Esophagus (tissue), 2 donors: ENCODE measurements around the gene PRKAR1B. TPM values are rescaled to one million over a fixed set of nuclear protein-coding genes. Genes with fewer than 3 reads are reported as not detected.
"Not testable (repeated sequence)": the region's sequence is repeated elsewhere in the genome, so short reads cannot be mapped to it uniquely, and the experiment has no call there.

Experiments used
- H3K27ac ChIP-seq, 2 donors: one replicate each; pipeline ENCODE4 v1.5.1; 2013; ENCODE audit warnings: low read depth in 2 of 2, mild to moderate bottlenecking in 2 of 2, inconsistent platforms in 1 of 2, low read length in 1 of 2, moderate library complexity in 1 of 2
- H3K27me3 ChIP-seq, 2 donors: one replicate each; pipeline ENCODE4 v1.6.1; 2013; ENCODE audit warnings: low read length in 2 of 2, control low read depth in 1 of 2, mild to moderate bottlenecking in 1 of 2; ENCODE audit not compliant: insufficient read depth in 2 of 2, control insufficient read depth in 1 of 2
- H3K36me3 ChIP-seq, 2 donors: one replicate each; pipeline ENCODE4 v1.6.1; 2013; ENCODE audit warnings: low read length in 1 of 2; ENCODE audit not compliant: control insufficient read depth in 2 of 2, insufficient read depth in 2 of 2
- H3K4me1 ChIP-seq, 2 donors: one replicate each; pipeline ENCODE4 v1.6.1; 2013; ENCODE audit warnings: low read length in 1 of 2; ENCODE audit not compliant: control insufficient read depth in 2 of 2, insufficient read depth in 2 of 2
- H3K4me3 ChIP-seq, 2 donors: one replicate each; pipeline ENCODE4 v1.5.1; 2013; ENCODE audit warnings: low read length in 2 of 2, mild to moderate bottlenecking in 2 of 2, low read depth in 1 of 2, moderate library complexity in 1 of 2
- H3K9me3 ChIP-seq, 2 donors: one replicate each; pipeline ENCODE4 v1.6.1; 2013; ENCODE audit warnings: mild to moderate bottlenecking in 2 of 2, low read depth in 1 of 2, low read length in 1 of 2, moderate library complexity in 1 of 2; ENCODE audit not compliant: control insufficient read depth in 2 of 2, insufficient read depth in 1 of 2
- WGBS, 2 donors: extraction: QIAGEN DNeasy Blood & Tissue Kit; methylation state at CpG; one replicate each; pipeline ENCODE4 v1.1.7; 2013; 5-methylcytosine and 5-hydroxymethylcytosine counted together
- polyA plus RNA-seq, 2 donors: library from polyadenylated mRNA; stranded (reverse); fragments of 200-250 nt; gene quantifications; one replicate each; pipeline ENCODE4 v1.2.3, GENCODE V29; 2013
- donor health status: healthy with polysubstance abuse.
- donor health status: Bipolar disorder and iron deficiency.

The PRKAR1B gene
- polyA plus RNA-seq, 2 donors: 10.4 to 10.9 TPM

DNA sequence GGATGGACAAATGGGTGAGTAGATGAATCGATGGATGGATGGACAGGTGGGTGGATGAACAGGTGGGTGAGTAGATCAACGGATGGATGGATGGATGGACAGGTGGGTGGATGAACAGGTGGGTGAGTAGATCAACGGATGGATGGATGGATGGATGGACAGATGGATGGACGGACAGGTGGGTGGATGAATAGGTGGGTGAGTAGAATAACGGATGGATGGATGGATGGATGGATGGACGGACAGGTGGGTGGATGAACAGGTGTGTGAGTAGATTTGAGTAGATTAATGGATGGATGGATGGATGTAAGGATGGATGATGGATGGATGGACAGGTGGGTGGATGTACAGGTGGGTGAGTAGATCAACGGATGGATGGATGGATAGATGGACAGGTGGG, 115.2 kb downstream of the PRKAR1B start:
- not testable (repeated sequence) for H3K4me3 ChIP-seq, H3K9me3 ChIP-seq, H3K36me3 ChIP-seq, H3K27ac ChIP-seq, H3K27me3 ChIP-seq
- WGBS, 2 donors: 81 to 96% methylated on average over 7 of the region's 7 CpGs
- H3K4me1 ChIP-seq: peaks cover 0 to 13% of the 10 kb centered on the region in 2 donors

DNA sequence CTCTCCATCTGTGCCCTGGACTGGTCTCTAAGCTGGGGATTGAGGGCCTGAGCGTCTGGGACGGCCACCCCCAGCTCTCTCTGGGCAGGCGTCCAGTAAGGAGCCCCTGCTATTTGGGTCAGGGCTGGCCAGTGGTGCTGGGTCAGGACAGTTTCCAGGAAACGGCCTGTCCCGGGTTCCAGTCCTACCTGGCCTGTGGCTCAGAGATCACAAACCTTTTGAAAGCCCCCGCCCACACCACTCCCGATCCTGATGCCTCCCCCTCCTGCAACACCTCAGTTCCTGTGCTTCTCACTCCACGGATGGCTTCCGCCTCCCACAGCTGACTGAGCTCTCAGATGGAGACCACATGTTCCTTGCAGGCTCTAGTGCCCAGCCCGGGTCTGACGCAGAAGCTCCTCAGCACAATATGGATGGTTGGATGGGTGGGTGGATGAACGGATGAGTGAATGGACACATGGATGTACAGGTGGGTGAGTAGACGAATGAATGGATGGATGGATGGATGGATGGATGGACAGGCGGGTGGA, 115.7 kb downstream of the PRKAR1B start:
- Histone ChIP-seq H3K36me3 (no peaks in the 10 kb centered on the region), H3K27me3 (no peaks in the 10 kb centered on the region), H3K4me1 (peaks cover 0 to 13% of the 10 kb centered on the region in 2 donors), H3K9me3 (no peaks in the 10 kb centered on the region), H3K27ac (peak overlapping the region; percentile 16 to 27), H3K4me3 (no peak overlapping the region)
- WGBS, 2 donors: 81 to 84% methylated on average over 14 of the region's 14 CpGs

DNA sequence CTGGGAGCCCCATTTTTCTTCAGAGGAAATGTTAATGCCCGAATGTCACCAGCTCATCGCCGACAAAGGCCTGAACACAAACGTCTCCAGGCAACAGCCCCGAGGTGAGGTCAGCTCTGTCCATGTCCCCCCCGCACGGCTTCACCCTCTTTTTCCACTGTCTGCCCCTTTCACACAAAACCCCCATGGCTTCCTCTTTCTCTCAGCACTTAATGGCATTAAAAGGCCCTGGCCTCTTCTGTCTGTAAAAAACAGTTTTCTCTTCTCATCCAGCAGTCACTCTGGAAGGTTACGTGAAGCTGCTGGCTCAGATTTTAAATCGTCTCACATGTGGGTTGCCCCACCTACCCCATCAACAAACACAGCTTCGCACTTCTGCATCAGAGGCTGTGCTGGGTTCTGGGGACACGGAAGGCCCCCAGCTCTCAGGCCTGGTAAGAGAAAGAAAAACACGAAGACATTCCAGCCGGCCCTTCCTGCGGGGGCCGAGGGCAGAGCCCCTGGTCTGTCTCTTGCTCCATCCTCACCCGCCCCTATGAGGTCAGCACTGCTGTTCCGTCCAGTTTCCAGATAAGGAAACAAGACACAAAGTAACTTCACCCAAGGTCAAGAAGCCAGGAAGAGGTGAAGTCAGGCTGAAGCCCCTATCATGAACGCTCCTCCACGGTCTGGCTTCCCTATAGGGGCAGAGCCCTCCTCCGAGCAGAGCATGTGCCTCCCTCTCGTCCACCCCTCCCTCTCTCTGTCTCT, 116.4 kb downstream of the PRKAR1B start:
- 51 to 65% methylated on average over 21 of the region's 21 CpGs for WGBS, 2 donors

DNA sequence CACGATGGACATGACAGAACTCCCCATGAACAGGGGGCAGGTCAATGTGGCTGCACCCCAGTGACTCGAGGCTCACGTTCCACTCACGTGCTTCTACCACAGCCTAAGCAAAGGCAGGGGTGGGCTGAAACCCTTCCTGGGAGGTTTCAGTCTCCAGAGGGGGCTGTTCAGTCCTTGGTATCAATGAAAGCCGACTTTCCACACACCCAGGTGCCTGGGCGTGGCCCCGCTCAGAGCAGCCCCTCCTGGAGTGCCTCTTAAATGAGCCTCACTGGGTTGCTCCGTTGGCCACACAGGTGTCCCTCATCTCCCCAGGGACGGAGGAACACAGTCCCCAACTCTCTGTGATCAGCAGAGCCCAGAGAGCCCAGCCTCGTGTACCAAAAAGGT, 116.9 kb downstream of the PRKAR1B start:
- no peaks in the 10 kb centered on the region for H3K9me3 ChIP-seq
- peak overlapping the region in 1 of 2 donors; percentile 13 for H3K27ac ChIP-seq
- no peak overlapping the region for H3K4me3 ChIP-seq
- peaks cover 0 to 13% of the 10 kb centered on the region in 2 donors for H3K4me1 ChIP-seq
- H3K27me3 ChIP-seq: no peaks in the 10 kb centered on the region
- WGBS, 2 donors: 78 to 81% methylated on average over 10 of the region's 10 CpGs
- peaks cover 0 to 2% of the 10 kb centered on the region in 2 donors for H3K36me3 ChIP-seq

More for the DNA sequence above, 116.4 kb downstream of the PRKAR1B start:
- H3K27me3 ChIP-seq: no peaks in the 10 kb centered on the region
- peaks cover 0 to 13% of the 10 kb centered on the region in 2 donors for H3K4me1 ChIP-seq
- no peaks in the 10 kb centered on the region for H3K9me3 ChIP-seq
- no peaks in the 10 kb centered on the region for H3K36me3 ChIP-seq
- no peak overlapping the region for H3K4me3 ChIP-seq
- H3K27ac ChIP-seq: peak overlapping the region; percentile 16 to 27

DNA sequence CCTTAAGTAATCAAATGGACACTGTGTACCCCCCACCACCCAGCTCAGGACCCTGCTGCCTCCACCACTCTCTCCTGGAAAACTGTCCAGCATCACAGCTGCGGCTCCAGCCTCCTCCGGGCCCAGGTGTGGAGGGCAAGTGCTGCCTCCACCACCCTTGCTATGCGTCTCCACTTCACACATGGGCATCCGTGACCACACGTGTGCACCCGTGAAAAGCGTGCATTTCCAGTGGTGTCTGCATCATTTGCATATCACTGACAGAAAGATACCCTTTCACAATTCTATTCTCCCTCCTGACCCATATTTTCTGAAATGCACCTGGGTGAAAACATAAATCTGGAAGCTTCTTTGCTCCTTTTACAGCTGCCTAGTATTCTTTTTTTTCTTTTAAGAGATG, 117.7 kb downstream of the PRKAR1B start:
- Histone ChIP-seq H3K27ac (no peak overlapping the region), H3K4me1 (peaks cover 0 to 13% of the 10 kb centered on the region in 2 donors), H3K36me3 (peaks cover 0 to 2% of the 10 kb centered on the region in 2 donors), H3K4me3 (no peak overlapping the region), H3K9me3 (no peaks in the 10 kb centered on the region), H3K27me3 (no peaks in the 10 kb centered on the region)
- 85 to 88% methylated on average over 7 of the region's 7 CpGs for WGBS, 2 donors

DNA sequence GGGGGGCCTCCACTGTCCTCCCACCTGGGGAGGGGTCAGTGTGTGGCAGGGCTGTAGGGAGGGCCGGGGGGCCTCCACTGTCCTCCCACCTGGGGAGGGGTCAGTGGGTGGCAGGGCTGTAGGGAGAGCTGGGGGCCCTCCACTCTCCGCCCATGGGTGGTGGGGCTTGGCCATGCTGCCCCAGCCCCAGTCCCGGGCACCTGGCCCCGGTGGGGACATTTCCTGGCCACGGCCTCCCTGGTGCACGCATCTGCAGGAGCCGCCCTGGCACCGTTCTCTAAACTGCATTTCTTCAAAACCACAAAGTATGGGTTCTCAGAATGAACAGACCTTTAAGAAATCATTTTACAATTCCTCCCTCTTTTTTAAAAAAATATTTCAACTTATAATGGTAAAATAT, 118.1 kb downstream of the PRKAR1B start:
- Histone ChIP-seq H3K4me3 (no peak overlapping the region), H3K4me1 (peaks cover 0 to 13% of the 10 kb centered on the region in 2 donors), H3K36me3 (peaks cover 0 to 2% of the 10 kb centered on the region in 2 donors), H3K27ac (no peak overlapping the region), H3K9me3 (no peaks in the 10 kb centered on the region), H3K27me3 (no peaks in the 10 kb centered on the region)
- WGBS, 2 donors: 82 to 85% methylated on average over 7 to 8 of the region's 8 CpGs

DNA sequence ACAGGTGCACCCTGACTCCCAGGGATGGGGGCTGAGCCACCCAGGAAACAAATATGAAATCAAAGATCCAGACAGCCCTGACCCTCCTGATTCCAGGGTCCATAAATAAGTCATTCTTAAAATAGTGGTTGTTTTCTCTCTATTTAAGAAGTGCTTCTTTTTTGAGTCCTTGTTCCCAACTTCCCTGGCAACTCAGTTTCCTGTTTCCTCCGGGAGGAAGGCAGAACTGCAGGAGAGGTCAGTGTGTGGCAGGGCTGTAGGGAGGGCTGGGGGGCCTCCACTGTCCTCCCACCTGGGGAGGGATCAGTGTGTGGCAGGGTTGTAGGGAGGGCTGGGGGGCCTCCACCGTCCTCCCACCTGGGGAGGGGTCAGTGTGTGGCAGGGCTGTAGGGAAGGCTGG, 118.7 kb downstream of the PRKAR1B start:
- WGBS, 2 donors: 41 to 73% methylated on average over 2 of the region's 2 CpGs
- H3K4me3 ChIP-seq: no peak overlapping the region
- H3K4me1 ChIP-seq: peaks cover 0 to 9% of the 10 kb centered on the region in 2 donors
- no peaks in the 10 kb centered on the region for H3K27me3 ChIP-seq
- no peak overlapping the region for H3K27ac ChIP-seq
- peaks cover 0 to 2% of the 10 kb centered on the region in 2 donors for H3K36me3 ChIP-seq
- no peaks in the 10 kb centered on the region for H3K9me3 ChIP-seq

DNA sequence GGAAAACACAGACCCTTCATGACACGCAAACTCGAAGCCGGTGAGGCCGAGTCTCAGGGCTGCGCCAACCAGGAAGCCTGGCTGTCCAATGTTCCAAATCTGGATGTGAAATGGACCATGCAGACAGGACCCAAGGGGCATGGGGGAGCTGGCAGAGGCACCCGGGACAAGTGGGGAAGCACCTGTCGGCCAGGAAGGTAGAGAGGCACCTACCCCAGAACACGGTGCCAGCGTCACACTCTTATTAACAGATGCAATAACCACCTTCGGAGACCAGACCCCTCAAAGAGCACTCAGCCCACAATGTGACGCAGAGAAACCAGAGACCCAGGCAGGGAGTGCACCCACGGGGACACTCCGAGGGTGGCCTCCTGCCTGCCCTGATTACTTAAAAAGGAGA, 119.1 kb downstream of the PRKAR1B start:
- H3K4me1 ChIP-seq: peaks cover 0 to 9% of the 10 kb centered on the region in 2 donors
- H3K27ac ChIP-seq: no peak overlapping the region
- H3K9me3 ChIP-seq: no peaks in the 10 kb centered on the region
- H3K4me3 ChIP-seq: no peak overlapping the region
- H3K27me3 ChIP-seq: no peaks in the 10 kb centered on the region
- H3K36me3 ChIP-seq: peaks cover 0 to 2% of the 10 kb centered on the region in 2 donors
- WGBS, 2 donors: 74 to 82% methylated on average over 13 of the region's 13 CpGs

DNA sequence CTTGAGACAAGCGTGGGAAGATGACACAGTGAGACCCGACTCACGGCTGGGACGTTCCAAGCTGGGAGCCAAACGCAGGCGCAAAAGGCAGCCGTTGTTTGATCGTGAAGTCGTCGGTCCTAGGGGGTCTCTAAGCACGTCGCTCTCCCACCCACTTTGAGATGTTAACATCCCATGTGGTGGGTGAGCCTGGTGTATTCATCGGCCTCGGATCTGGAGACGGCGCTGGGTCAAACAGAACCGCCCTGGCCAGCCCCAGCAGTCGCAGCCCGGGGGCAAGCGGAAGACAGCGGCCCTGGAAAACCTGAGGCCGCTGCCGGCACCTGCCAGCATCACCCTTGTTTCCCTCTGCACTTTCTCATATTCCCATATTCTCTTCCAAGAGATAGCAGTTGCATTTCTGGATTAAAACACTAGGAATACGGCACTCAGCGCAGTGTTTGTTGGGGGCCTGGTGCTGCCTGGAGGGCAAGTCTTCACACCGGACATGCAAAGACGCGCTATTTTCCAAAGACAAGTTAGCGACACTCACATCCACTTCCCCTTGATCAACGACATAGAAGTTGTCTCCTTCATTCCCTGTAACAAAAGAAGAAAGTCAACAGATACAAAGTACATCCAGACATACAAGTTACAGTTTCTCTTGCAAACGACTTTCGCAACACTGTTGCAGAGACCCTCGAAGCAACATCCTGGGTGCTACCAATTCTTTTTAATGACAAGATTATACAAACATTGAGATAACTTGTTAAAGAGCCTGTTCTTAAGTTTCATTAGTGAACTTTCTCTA, 121.2 kb downstream of the PRKAR1B start:
- WGBS, 2 donors: 89 to 92% methylated on average over 33 of the region's 33 CpGs
- Histone ChIP-seq H3K36me3 (peaks cover 0 to 2% of the 10 kb centered on the region in 2 donors), H3K9me3 (no peaks in the 10 kb centered on the region), H3K27ac (no peak overlapping the region), H3K4me3 (no peak overlapping the region), H3K4me1 (peaks cover 0 to 8% of the 10 kb centered on the region in 2 donors), H3K27me3 (no peaks in the 10 kb centered on the region)
